ENCODE measurements around the gene CYP19A1. TPM values are rescaled to one million over a fixed set of nuclear protein-coding genes. Genes with fewer than 3 reads are reported as not detected.

The CYP19A1 gene
- total RNA-seq, 1 experiment from 2014 or later: not detected

- no peak for TF ChIP-seq ZBTB33 (IDR thresholded peaks at IDR 0.05; ENCODE audit: extremely low read depth, insufficient replicate concordance, low read length)
- TF ChIP-seq EGR1 (IDR thresholded peaks at IDR 0.05; ENCODE audit: low read depth): no peak
- no peak for TF ChIP-seq TCF7L2 (IDR thresholded peaks at IDR 0.05; ENCODE audit: borderline replicate concordance, extremely low read depth, insufficient read depth, insufficient read length)
- TF ChIP-seq CTCF (IDR thresholded peaks at IDR 0.05 in 2 of 3, conservative IDR thresholded peaks at IDR 0.05 in 1 of 3; ENCODE audit: borderline replicate concordance in 1 of 3, insufficient read depth in 1 of 3, low read depth in 2 of 3, low read length in 2 of 3): no peak
- TF ChIP-seq YY1 (IDR thresholded peaks at IDR 0.05; ENCODE audit: extremely low read depth, insufficient replicate concordance, low read depth, low read length): no peak
These were observed 15.6 kb downstream of the CYP19A1 start (continued) for GRCh38 chr15:51322621-51323296.

GRCh38 chr15:51321316-51321715 lies 17.1 kb downstream of the CYP19A1 start:
- TF ChIP-seq JUND (IDR thresholded peaks at IDR 0.05) (no peak), RAD21 (IDR thresholded peaks at IDR 0.05; ENCODE audit: low read depth) (no peak), EZH2 (IDR thresholded peaks at IDR 0.05) (no peak), ZFX (IDR thresholded peaks at IDR 0.05) (no peak), SIN3A (IDR thresholded peaks at IDR 0.05; ENCODE audit: low read depth) (no peak), ATF3 (IDR thresholded peaks at IDR 0.05) (no peak), SRF (IDR thresholded peaks at IDR 0.05; ENCODE audit: low read depth) (no peak), POLR2AphosphoS5 (IDR thresholded peaks at IDR 0.05; ENCODE audit: low read depth, low read length) (no peak), POLR2A (IDR thresholded peaks at IDR 0.05; ENCODE audit: borderline replicate concordance, extremely low read depth, insufficient read depth, insufficient read length) (no peak), CEBPB (IDR thresholded peaks at IDR 0.05; ENCODE audit: low read depth) (no peak), YY1 (IDR thresholded peaks at IDR 0.05; ENCODE audit: extremely low read depth, insufficient replicate concordance, low read depth, low read length) (no peak), SP1 (IDR thresholded peaks at IDR 0.05; ENCODE audit: low read depth) (no peak), ELF1 (IDR thresholded peaks at IDR 0.05; ENCODE audit: borderline replicate concordance, low read depth) (no peak)
- H3K9me3 ChIP-seq (ENCODE audit: control insufficient read depth in 1 of 2, insufficient read depth in 1 of 2, low read depth in 1 of 2, low read length in 2 of 2): no peaks in the 10 kb centered on the region
- intact Hi-C loops (cut with micrococcal nuclease): no loop called here
- H3K36me3 ChIP-seq (ENCODE audit: control insufficient read depth in 1 of 2, insufficient read depth in 2 of 2, low read length in 2 of 2): no peaks in the 10 kb centered on the region
- ChIA-PET CTCF (no interaction called here), POLR2A (no interaction called here), RAD21 (ENCODE audit: low non-redundant PET in 1 of 2, low total read pairs in 2 of 2, uncharacterized antibody in 2 of 2, unreplicated experiment in 2 of 2) (no interaction called here)
- no peaks in the 10 kb centered on the region for H3K79me2 ChIP-seq (ENCODE audit: insufficient read depth, low read length)
- ATAC-seq (no peak), DNase-seq (ENCODE audit: low read depth, low spot score) (no peak)
- H3K9ac ChIP-seq (ENCODE audit: low read length): no peak overlapping the region
- no peaks in the 10 kb centered on the region for H3K4me1 ChIP-seq (ENCODE audit: control insufficient read depth in 1 of 2, insufficient read depth in 2 of 2, low read length in 2 of 2)
- no peak overlapping the region for H2AFZ ChIP-seq (ENCODE audit: low read depth, low read length, poor library complexity, severe bottlenecking)
- BruUV-seq (replicated peaks): no TSS peak
- H3K9me2 ChIP-seq (ENCODE audit: insufficient read depth): no peaks in the 10 kb centered on the region
- H3K27ac ChIP-seq (ENCODE audit: low read depth, low read length): no peak overlapping the region
- H3K27me3 ChIP-seq (ENCODE audit: insufficient read depth, low read length): no peaks in the 10 kb centered on the region
- no peaks in the 10 kb centered on the region for H4K20me1 ChIP-seq (ENCODE audit: insufficient read depth)
- no peak overlapping the region for H3K4me2 ChIP-seq (ENCODE audit: low read length)
- no peak overlapping the region for H3K4me3 ChIP-seq (replicated peaks in 1 of 2; ENCODE audit: low read depth in 1 of 2, low read length in 2 of 2)
